Endothelial cell of umbilical vein (primary cell): Measurements from ENCODE around the gene OSBPL5. TPM values are rescaled to one million over a fixed set of nuclear protein-coding genes. Genes with fewer than 3 reads are reported as not detected.
A peak's percentile ranks its signal among the peaks of the same experiment; 100 is the strongest.

Experiments used
- BruUV-seq: library from RNA; stranded (reverse); fragments of 400-500 nt; replicated peaks from 2 replicates; lab custom pipeline; 2021; lab: Mats Ljungman, UMichigan
- CTCF ChIA-PET: fragments of 300-600, 350-600 bp; sonication (Branson Sonifier 250); formaldehyde crosslinking; loops from one replicate; lab custom pipeline; 2021; ENCODE audit warnings: antibody characterized with exemption, inconsistent platforms; lab: Charles Lee
- POLR2A ChIA-PET: fragments of 300-600, 350-600 bp; sonication (Branson Sonifier 250); formaldehyde crosslinking; loops from one replicate; lab custom pipeline; 2021; ENCODE audit warnings: antibody characterized with exemption, inconsistent platforms; lab: Charles Lee
- DNase-seq: peaks from one replicate; pipeline ENCODE4 v3.0.0-alpha.2; 2011; ENCODE audit warnings: low read depth, low spot score
- FAIRE-seq: peaks from 2 replicates; lab custom pipeline; 2011; peaks lifted over from hg19 to GRCh38; lab: Jason Lieb, UNC
- H2AFZ ChIP-seq: 2 replicates; pipeline ENCODE4 v1.6.0; 2012; ENCODE audit warnings: low read depth, low read length, control low read depth, inconsistent platforms
- H3K27ac ChIP-seq: 2 replicates; pipeline ENCODE4 v1.5.1; 2011; ENCODE audit warnings: low read depth, mild to moderate bottlenecking, control low read depth, low read length, moderate library complexity; ENCODE audit not compliant: insufficient read depth
- H3K27me3 ChIP-seq, 2 experiments: 2 replicates each; pipeline versions ENCODE4 v1.6.0 to v1.6.1; 2011; ENCODE audit warnings: low read length in 2 of 2, mixed read lengths in 1 of 2; ENCODE audit not compliant: control insufficient read depth in 2 of 2, insufficient read depth in 2 of 2
- H3K36me3 ChIP-seq, 2 experiments: 2 replicates in 1 of 2; 3 replicates in 1 of 2; pipeline ENCODE4 v1.5.1; 2011; ENCODE audit warnings: low read length in 2 of 2, mild to moderate bottlenecking in 1 of 2, moderate library complexity in 1 of 2; ENCODE audit not compliant: control insufficient read depth in 2 of 2, insufficient read depth in 2 of 2; ENCODE audit errors: extremely low read depth in 1 of 2
- H3K4me1 ChIP-seq: 3 replicates; pipeline ENCODE4 v1.5.1; 2011; ENCODE audit warnings: mild to moderate bottlenecking, low read length; ENCODE audit not compliant: control insufficient read depth, insufficient read depth; ENCODE audit errors: extremely low read depth
- H3K4me2 ChIP-seq: 2 replicates; pipeline ENCODE4 v1.6.1; 2011; ENCODE audit warnings: low read length, control low read depth, mixed read lengths; ENCODE audit not compliant: insufficient read depth
- H3K4me3 ChIP-seq, 3 experiments: fragments of 200-600 bp in 1 of 3; sonication (generic), shearing (Covaris generic) in 1 of 3; replicated peaks in 1 of 3; 2 replicates each; pipeline ENCODE4 v1.5.1; 2011 to 2016; ENCODE audit warnings: control low read depth in 3 of 3, low read length in 3 of 3, mild to moderate bottlenecking in 2 of 3, inconsistent platforms in 1 of 3, low read depth in 1 of 3, moderate library complexity in 1 of 3; ENCODE audit not compliant: insufficient read depth in 1 of 3
- H3K79me2 ChIP-seq: 2 replicates; pipeline ENCODE4 v1.6.0; 2012; ENCODE audit warnings: low read length, inconsistent platforms; ENCODE audit not compliant: control insufficient read depth, insufficient read depth
- H3K9ac ChIP-seq: replicated peaks from 2 replicates; pipeline ENCODE3; 2011; ENCODE audit warnings: low read length, control low read depth; ENCODE audit not compliant: insufficient read depth; ENCODE audit errors: extremely low read depth
- H3K9me1 ChIP-seq: replicated peaks from 3 replicates; pipeline ENCODE4 v1.6.0; 2011; ENCODE audit warnings: mild to moderate bottlenecking, low read length; ENCODE audit not compliant: control insufficient read depth, insufficient read depth; ENCODE audit errors: extremely low read depth
- H3K9me3 ChIP-seq: replicated peaks from 2 replicates; pipeline ENCODE4 v1.5.1; 2012; ENCODE audit warnings: low read length, inconsistent platforms; ENCODE audit not compliant: control insufficient read depth, insufficient read depth
- H4K20me1 ChIP-seq: replicated peaks from 2 replicates; pipeline ENCODE3; 2011; ENCODE audit warnings: mild to moderate bottlenecking, low read length; ENCODE audit not compliant: control insufficient read depth, insufficient read depth; ENCODE audit errors: extremely low read depth
- EZH2 ChIP-seq: IDR thresholded peaks from 2 replicates; pipeline ENCODE4 v1.6.1; 2012; ENCODE audit warnings: borderline replicate concordance, low read depth, mild to moderate bottlenecking, moderate library complexity, low read length, inconsistent platforms; ENCODE audit not compliant: severe bottlenecking
- FOS ChIP-seq: IDR thresholded peaks from 2 replicates; pipeline ENCODE4 v1.6.1; 2011; ENCODE audit warnings: mild to moderate bottlenecking, low read length, moderate library complexity, borderline replicate concordance; ENCODE audit not compliant: insufficient read depth
- GATA2 ChIP-seq: IDR thresholded peaks from 2 replicates; pipeline ENCODE4 v1.7.0; 2011; ENCODE audit warnings: low read depth, mild to moderate bottlenecking, moderate library complexity, mixed read lengths, low read length; ENCODE audit not compliant: insufficient read length, insufficient read depth
- JUN ChIP-seq: IDR thresholded peaks from 2 replicates; pipeline ENCODE4 v1.6.1; 2011; ENCODE audit warnings: borderline replicate concordance, low read depth; ENCODE audit not compliant: insufficient read length, insufficient read depth
- MYC ChIP-seq: IDR thresholded peaks from one replicate; pipeline ENCODE4 v1.6.1; 2011; ENCODE audit warnings: mild to moderate bottlenecking, low read depth, low read length
- POLR2A ChIP-seq: IDR thresholded peaks from 2 replicates; pipeline ENCODE4 v1.6.1; 2012; ENCODE audit warnings: low read depth, mild to moderate bottlenecking, control low read depth, low read length
- POLR2AphosphoS5 ChIP-seq: IDR thresholded peaks from 2 replicates; pipeline ENCODE4 v1.6.1; 2012; ENCODE audit warnings: low read depth, mild to moderate bottlenecking, control low read depth, low read length, moderate library complexity; ENCODE audit not compliant: insufficient read depth
- dilution Hi-C: fragments of 300-500 bp; cut with MboI; formaldehyde crosslinking; loops from one replicate; pipeline ENCODE4 v1.15.0; 2019; ENCODE audit warnings: low sequenced_read_pairs; ENCODE audit not compliant: extremely low pct_ligation_motif_present
- intact Hi-C: fragments of 100-400 bp; cut with micrococcal nuclease; formaldehyde crosslinking; loops from one replicate; pipeline ENCODE4 v1.10.0; 2022
- polyA plus RNA-seq, 4 experiments: library from polyadenylated mRNA; depleted of rRNA in 3 of 4; stranded (reverse) in 3 of 4; unstranded in 1 of 4; fragments of >200 nt; gene quantifications; 2 replicates each; pipeline versions ENCODE4 v1.2.1 to v1.2.3, GENCODE V29; 2011 to 2012; ENCODE audit warnings: missing spikeins in 1 of 4
- total RNA-seq: library from RNA; stranded (reverse); gene quantifications from 2 replicates; pipeline ENCODE4 v1.2.3, GENCODE V29; 2021
- TF ChIP-seq, protein P1 (sequence below), 2 donors: IDR thresholded peaks; 1 replicate in 1 of 2; 2 replicates in 1 of 2; pipeline ENCODE4 v1.5.1; 2011; ENCODE audit warnings: low read length in 2 of 2, mild to moderate bottlenecking in 2 of 2, moderate library complexity in 2 of 2, control low read depth in 1 of 2, inconsistent platforms in 1 of 2, low read depth in 1 of 2; ENCODE audit not compliant: insufficient read depth in 1 of 2; ENCODE audit errors: extremely low read depth in 1 of 2
- TF ChIP-seq, protein P2 (sequence below): IDR thresholded peaks from 2 replicates; pipeline ENCODE4 v1.6.1; 2011; ENCODE audit not compliant: insufficient read depth, insufficient read length

The OSBPL5 gene
- total and polyA plus RNA-seq, 2 donors (not counting 3 experiments of a cell fraction or from before 2014, with no cell fraction given) = 8.7 to 37.7 TPM

DNA sequence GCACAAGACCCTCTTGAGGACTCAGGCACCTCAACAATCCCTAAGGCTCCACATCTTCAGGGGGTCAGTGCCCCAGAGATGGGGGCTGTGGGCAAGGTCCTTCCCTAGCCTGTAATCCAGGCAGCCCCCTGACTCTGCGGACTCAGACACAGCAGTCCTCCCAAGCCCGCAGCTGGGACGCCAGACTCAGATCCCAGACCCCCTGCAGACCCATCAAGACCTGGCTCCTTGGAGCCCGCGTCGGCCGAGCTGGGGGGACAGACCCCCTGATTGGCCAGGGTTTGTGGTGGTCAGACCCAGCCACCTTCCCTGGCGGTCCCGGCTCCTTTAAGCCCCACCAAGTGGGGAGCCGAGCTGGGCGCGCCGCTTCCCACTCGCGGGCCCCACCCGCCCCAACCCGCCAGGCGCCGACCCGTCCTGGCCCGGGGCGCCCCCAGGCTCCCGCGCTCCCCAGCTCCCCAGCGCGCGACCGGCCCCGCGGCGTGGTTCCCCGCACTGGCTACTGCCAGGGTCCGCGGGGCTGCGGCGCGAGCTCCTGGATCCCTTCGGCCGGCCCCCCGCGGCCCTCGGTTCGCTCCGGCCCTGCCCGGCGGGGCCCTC lies 458 bp downstream of the OSBPL5 start:
- dilution Hi-C loops = no loop called here
- H2AFZ ChIP-seq = peak overlapping the region; percentile 41
- peak overlapping the region; percentile 25 for H3K9ac ChIP-seq
- ChIA-PET CTCF (interaction anchor here (0.8 to 1.5 kb wide), 5 partner anchors 31 to 73 kb away, joined by 3 to 5 read pairs (median 4); no protein-coding TSS in a partner anchor), POLR2A (no interaction called here)
- FAIRE-seq (peak; percentile 58), DNase-seq (peak; percentile 31)
- H3K4me3 ChIP-seq = peak overlapping the region; percentile 44 to 58 (median 47)
- intact Hi-C loops = loop anchor here (5.0 to 10.0 kb wide), 2 partner anchors 53 to 230 kb away; partner anchors contain the start of gene MRGPRG
- no peaks in the 10 kb centered on the region for H3K9me3 ChIP-seq
- TF ChIP-seq EZH2 (no peak), GATA2 (no peak), POLR2A (no peak), POLR2AphosphoS5 (no peak), JUN (no peak), FOS (no peak), MYC (no peak)
- TF ChIP-seq, protein P1, sequence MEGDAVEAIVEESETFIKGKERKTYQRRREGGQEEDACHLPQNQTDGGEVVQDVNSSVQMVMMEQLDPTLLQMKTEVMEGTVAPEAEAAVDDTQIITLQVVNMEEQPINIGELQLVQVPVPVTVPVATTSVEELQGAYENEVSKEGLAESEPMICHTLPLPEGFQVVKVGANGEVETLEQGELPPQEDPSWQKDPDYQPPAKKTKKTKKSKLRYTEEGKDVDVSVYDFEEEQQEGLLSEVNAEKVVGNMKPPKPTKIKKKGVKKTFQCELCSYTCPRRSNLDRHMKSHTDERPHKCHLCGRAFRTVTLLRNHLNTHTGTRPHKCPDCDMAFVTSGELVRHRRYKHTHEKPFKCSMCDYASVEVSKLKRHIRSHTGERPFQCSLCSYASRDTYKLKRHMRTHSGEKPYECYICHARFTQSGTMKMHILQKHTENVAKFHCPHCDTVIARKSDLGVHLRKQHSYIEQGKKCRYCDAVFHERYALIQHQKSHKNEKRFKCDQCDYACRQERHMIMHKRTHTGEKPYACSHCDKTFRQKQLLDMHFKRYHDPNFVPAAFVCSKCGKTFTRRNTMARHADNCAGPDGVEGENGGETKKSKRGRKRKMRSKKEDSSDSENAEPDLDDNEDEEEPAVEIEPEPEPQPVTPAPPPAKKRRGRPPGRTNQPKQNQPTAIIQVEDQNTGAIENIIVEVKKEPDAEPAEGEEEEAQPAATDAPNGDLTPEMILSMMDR (IDR thresholded peaks at IDR 0.05; ENCODE audit: extremely low read depth in 1 of 2, insufficient read depth in 1 of 2, low read depth in 1 of 2, low read length in 2 of 2) = no peak
- TF ChIP-seq, protein P2, sequence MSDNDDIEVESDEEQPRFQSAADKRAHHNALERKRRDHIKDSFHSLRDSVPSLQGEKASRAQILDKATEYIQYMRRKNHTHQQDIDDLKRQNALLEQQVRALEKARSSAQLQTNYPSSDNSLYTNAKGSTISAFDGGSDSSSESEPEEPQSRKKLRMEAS = no peak
- H3K27me3 ChIP-seq = no peaks in the 10 kb centered on the region
- BruUV-seq = no TSS peak
- peak overlapping the region; percentile 57 for H3K4me2 ChIP-seq
- no peaks in the 10 kb centered on the region for H4K20me1 ChIP-seq
- no peak overlapping the region for H3K27ac ChIP-seq
- no peaks in the 10 kb centered on the region for H3K9me1 ChIP-seq
- no peaks in the 10 kb centered on the region for H3K36me3 ChIP-seq
- H3K79me2 ChIP-seq = peaks cover 26% of the 10 kb centered on the region
- H3K4me1 ChIP-seq = peaks cover 14% of the 10 kb centered on the region
